Activated CD4-positive, alpha-beta T cell treated with anti-CD3 and anti-CD28 coated beads for 24 hours (primary cell): ENCODE data around the gene TK2.
A peak's percentile ranks its signal among the peaks of the same experiment; 100 is the strongest.

Source experiments
- DNase-seq, 2 donors: peaks; one replicate each; pipeline ENCODE4 v3.0.0-alpha.2; 2020; ENCODE audit warnings: low read depth in 2 of 2

The TK2 gene

GRCh38 chr16:66544016-66544757 lies 5.7 kb downstream of the TK2 start:
- DNase-seq, result no peak

DNA sequence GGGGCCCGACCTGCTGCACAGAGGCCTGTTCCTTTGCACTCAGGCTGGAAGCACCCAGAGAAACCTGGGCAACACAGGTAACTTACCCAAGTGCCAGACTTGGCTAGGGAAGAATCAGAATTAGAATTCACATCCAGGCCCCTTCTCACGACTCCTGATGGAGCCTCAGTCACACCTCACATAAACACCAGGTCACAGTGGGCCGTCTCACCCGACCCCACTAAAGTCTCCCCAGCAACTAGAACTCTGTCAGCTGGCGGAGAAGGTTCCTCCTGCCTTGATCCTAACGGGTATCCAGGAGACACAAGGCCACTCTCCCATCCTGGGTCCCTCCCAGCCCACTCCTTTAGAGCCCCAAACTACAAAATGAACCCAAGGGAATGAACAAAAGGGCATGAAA lies 6.4 kb downstream of the TK2 start:
- DNase-seq, result no peak

DNA sequence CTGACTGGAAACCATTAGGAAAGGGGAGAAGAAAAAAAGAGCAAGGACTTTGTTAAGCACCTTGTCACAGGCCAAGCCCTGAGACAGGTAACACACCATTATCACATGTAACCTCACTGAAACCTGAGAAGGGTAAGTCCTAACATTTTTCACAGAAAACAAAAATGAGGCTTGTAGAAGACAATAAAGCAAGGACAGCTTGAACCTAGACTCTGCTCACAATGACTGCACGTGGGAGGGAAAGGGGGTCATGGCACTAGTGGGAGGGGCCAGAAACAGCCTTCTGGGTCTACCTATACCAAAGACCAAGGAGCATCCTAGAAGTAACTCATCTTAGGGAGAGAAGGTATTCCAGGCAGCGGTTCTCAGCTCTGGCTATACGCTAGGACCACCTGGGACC lies 7.5 kb downstream of the TK2 start:
- no peak for DNase-seq

- DNase-seq, result no peak
These were observed 8.2 kb downstream of the TK2 start for GRCh38 chr16:66541388-66542355.

GRCh38 chr16:66539623-66540469 lies 10.1 kb downstream of the TK2 start:
- no peak for DNase-seq

- DNase-seq, result no peak
These were observed 11.0 kb downstream of the TK2 start for GRCh38 chr16:66538910-66539309.

- DNase-seq, result no peak
These were observed 12.7 kb downstream of the TK2 start for GRCh38 chr16:66537236-66537635.

GRCh38 chr16:66536525-66536924 lies 13.4 kb downstream of the TK2 start:
- DNase-seq, result no peak

DNA sequence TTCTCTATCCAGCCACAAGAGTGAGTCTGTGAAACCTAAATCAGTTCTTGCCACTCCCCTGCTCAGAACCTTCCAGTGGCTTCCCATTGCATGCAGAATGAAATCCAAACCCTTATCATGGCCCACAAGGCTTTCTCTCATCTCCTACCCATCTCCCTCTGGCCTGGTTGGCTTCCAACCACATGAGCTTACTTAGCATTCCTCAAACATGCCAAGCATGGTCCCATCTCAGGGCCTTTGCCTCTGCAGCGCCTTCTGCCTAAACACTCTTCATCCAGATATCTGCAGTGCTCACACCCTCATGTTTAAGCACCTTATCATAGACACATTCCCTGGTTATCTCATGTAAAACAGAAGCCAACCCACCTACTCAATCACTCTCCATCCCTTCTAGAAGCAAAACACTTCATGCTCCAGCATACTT lies 15.5 kb downstream of the TK2 start:
- DNase-seq, result no peak

- no peak for DNase-seq
These were observed 20.4 kb downstream of the TK2 start for GRCh38 chr16:66529475-66529874.

DNA sequence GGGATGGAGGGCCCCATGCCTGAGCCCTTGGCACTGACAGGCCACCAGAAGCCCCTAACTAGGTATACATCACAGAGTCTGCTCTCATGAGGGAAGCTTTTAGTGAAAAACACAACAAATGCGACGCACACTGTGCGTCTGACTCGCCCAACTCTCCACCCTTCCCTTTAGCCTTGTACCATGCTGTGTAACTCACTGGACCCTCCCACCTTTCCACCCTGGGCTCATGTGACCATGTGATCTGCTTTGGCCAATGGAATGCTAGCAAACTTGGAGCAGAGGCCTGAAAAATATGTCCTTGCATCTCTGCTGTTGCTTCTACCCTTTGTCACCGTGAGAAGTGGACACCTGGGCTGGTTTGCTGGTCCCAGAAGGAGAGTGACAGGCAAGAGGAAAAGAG lies 21.6 kb downstream of the TK2 start:
- no peak for DNase-seq

GRCh38 chr16:66525396-66526180 lies 24.3 kb downstream of the TK2 start:
- no peak for DNase-seq

- no peak for DNase-seq
These were observed 25.2 kb downstream of the TK2 start for GRCh38 chr16:66524601-66525164.

DNA sequence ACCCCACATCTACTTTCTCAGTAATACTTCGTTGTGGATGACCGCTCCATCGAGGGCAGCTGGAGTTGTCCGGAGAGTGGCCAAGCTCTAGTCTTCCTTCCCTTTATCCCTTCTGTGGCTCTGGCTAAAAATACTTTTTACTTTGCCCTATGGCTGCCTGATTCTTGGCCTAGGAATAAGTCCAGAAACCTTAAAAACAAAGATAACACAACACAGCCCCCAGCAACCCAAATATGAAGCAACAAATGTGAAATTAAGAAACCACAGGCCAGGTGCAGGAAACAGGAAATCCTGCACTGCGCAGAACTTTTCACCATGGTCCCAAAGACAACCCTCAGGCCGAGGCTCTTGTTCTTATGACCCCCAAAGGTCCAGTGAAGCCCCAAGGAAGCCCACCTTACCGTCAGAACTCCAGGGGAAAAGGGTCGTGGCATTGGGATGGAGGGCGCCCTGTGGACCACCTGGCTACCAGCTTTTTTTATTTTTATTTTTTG lies 26.0 kb downstream of the TK2 start:
- DNase-seq, result no peak

DNA sequence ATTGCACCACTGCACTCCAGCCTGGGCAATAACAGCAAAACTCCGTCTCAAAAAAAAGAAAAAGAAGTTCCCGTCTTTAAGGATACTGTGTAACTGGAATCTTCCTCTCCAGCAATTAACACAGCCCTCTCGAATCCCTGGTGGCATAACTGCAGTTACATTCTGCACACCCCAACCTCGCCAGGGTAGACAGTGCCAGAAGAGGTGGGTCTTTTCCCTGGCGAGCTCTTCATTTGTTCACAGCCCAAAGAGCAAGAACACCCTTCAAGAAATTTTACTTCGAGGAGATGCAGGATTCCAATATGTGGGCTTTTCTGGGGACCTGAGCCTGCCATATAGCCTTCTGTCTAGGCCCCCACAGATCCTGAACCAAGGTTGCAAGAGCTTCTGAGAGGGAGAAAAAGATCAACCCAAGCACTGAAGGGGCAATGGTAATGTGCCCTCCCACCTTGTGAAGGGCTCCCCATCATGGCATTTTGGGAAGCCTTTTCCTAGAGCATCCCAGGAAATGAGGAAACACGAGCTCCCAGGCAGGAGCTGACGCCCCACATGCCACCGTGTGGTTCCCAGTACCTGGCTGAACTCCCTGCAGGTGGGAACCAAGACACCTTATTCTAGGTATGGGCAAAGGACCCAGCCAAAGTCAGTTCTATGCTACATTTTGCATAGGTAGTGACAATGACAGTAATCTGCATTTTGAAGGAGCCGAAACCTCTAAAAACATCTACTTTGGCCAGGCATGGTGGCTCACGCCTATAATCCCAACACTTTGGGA lies 26.9 kb downstream of the TK2 start:
- no peak for DNase-seq

GRCh38 chr16:66521951-66522771 lies 27.8 kb downstream of the TK2 start:
- DNase-seq, result peak; percentile 85 to 92

GRCh38 chr16:66521252-66521713 lies 28.6 kb downstream of the TK2 start:
- no peak for DNase-seq

- DNase-seq, result no peak
These were observed 29.3 kb downstream of the TK2 start for GRCh38 chr16:66520406-66521170.
